GM12878 (cell line): ENCODE results near the gene ADGRD2.

ENCODE experiments used
- ATF2 ChIP-seq: IDR thresholded peaks from 2 replicates; pipeline ENCODE4 v1.6.1; 2012; ENCODE audit warnings: low read length, inconsistent platforms
- CEBPB ChIP-seq, 2 experiments: fragments of 150-350 bp in 1 of 2; IDR thresholded peaks; 2 replicates each; pipeline ENCODE4 v1.6.1; 2012 to 2014; ENCODE audit warnings: low read depth in 2 of 2, low read length in 2 of 2, borderline replicate concordance in 1 of 2, inconsistent platforms in 1 of 2
- CTCF ChIP-seq, 3 experiments: IDR thresholded peaks in 2 of 3; conservative IDR thresholded peaks in 1 of 3; 2 replicates each; pipeline ENCODE4 v1.5.1; 2011; ENCODE audit warnings: low read depth in 3 of 3, low read length in 3 of 3, mild to moderate bottlenecking in 3 of 3, control low read depth in 2 of 3, moderate library complexity in 2 of 3, inconsistent platforms in 1 of 3, mixed read lengths in 1 of 3; ENCODE audit not compliant: control insufficient read depth in 2 of 3, insufficient read depth in 1 of 3; ENCODE audit errors: extremely low read depth in 1 of 3
- NR2C1 ChIP-seq: fragments of 450-650 bp; IDR thresholded peaks from 2 replicates; pipeline ENCODE4 v1.6.1; 2017; ENCODE audit warnings: antibody characterized with exemption, mild to moderate bottlenecking, moderate library complexity
- POU2F2 ChIP-seq: IDR thresholded peaks from 3 replicates; pipeline ENCODE4 v1.6.1; 2011; ENCODE audit warnings: low read depth, mild to moderate bottlenecking, low read length, borderline replicate concordance
- REST ChIP-seq: IDR thresholded peaks from 2 replicates; pipeline ENCODE4 v1.6.1; 2012; ENCODE audit warnings: mild to moderate bottlenecking, low read depth, low read length
- TAF1 ChIP-seq: IDR thresholded peaks from 2 replicates; pipeline ENCODE4 v1.6.1; 2011; ENCODE audit warnings: mild to moderate bottlenecking, low read depth, low read length, borderline replicate concordance
- YY1 ChIP-seq: IDR thresholded peaks from 2 replicates; pipeline ENCODE4 v1.6.1; 2011; ENCODE audit warnings: low read depth, mild to moderate bottlenecking, low read length

- no peak for TF ChIP-seq NR2C1
- TF ChIP-seq YY1 = no peak
- no peak for TF ChIP-seq ATF2
- TF ChIP-seq CTCF (IDR thresholded peaks at IDR 0.05 in 2 of 3, conservative IDR thresholded peaks at IDR 0.05 in 1 of 3; ENCODE audit: control insufficient read depth in 2 of 3, extremely low read depth in 1 of 3, insufficient read depth in 1 of 3, low read depth in 3 of 3, low read length in 3 of 3) = no peak
- no peak for TF ChIP-seq CEBPB (IDR thresholded peaks at IDR 0.05; ENCODE audit: borderline replicate concordance in 1 of 2, low read depth in 2 of 2, low read length in 2 of 2)
- TF ChIP-seq POU2F2 = no peak
- no peak for TF ChIP-seq REST
- no peak for TF ChIP-seq TAF1
These were observed 3.0 kb upstream of the ADGRD2 start for GRCh38 chr9:124447297-124447661.
